ENCODE measurements around the gene GPRC5A.

GPRC5A gene

GRCh38 chr12:12938541-12938940, 47.2 kb downstream of the GPRC5A start:
- TF ChIP-seq RAD21 (IDR thresholded peaks at IDR 0.05; ENCODE audit: low read depth) (no peak), FOXM1 (IDR thresholded peaks at IDR 0.05; ENCODE audit: borderline replicate concordance, low read depth) (no peak), EP300 (IDR thresholded peaks at IDR 0.05; ENCODE audit: borderline replicate concordance) (no peak), TCF12 (IDR thresholded peaks at IDR 0.05; ENCODE audit: low read depth) (no peak), CEBPB (IDR thresholded peaks at IDR 0.05) (no peak), EGR1 (IDR thresholded peaks at IDR 0.05) (no peak), TAF1 (IDR thresholded peaks at IDR 0.05; ENCODE audit: low read depth) (no peak), YY1 (IDR thresholded peaks at IDR 0.05; ENCODE audit: low read depth) (no peak), CREB1 (IDR thresholded peaks at IDR 0.05; ENCODE audit: low read depth) (no peak), NFIC (IDR thresholded peaks at IDR 0.05) (no peak), USF1 (IDR thresholded peaks at IDR 0.05) (no peak), ZBTB7A (IDR thresholded peaks at IDR 0.05; ENCODE audit: low read depth) (no peak)

GRCh38 chr12:12939888-12940287, 48.5 kb downstream of the GPRC5A start:
- TF ChIP-seq TAF1 (IDR thresholded peaks at IDR 0.05; ENCODE audit: low read depth): no peak
- TF ChIP-seq REST (IDR thresholded peaks at IDR 0.05; ENCODE audit: low read depth): no peak
- TF ChIP-seq NFIC (IDR thresholded peaks at IDR 0.05): no peak
- TF ChIP-seq USF1 (IDR thresholded peaks at IDR 0.05): no peak
- no peak for TF ChIP-seq MAX (IDR thresholded peaks at IDR 0.05)
- no peak for TF ChIP-seq YY1 (IDR thresholded peaks at IDR 0.05; ENCODE audit: low read depth)
- no peak for TF ChIP-seq CEBPB (IDR thresholded peaks at IDR 0.05)
- no peak for TF ChIP-seq ZBTB7A (IDR thresholded peaks at IDR 0.05; ENCODE audit: low read depth)
- TF ChIP-seq TCF12 (IDR thresholded peaks at IDR 0.05; ENCODE audit: low read depth): no peak
- no peak for TF ChIP-seq CREB1 (IDR thresholded peaks at IDR 0.05; ENCODE audit: low read depth)
- TF ChIP-seq EP300 (IDR thresholded peaks at IDR 0.05; ENCODE audit: borderline replicate concordance): no peak
- TF ChIP-seq FOXM1 (IDR thresholded peaks at IDR 0.05; ENCODE audit: borderline replicate concordance, low read depth): no peak
- no peak for TF ChIP-seq EGR1 (IDR thresholded peaks at IDR 0.05)
- TF ChIP-seq TEAD4 (IDR thresholded peaks at IDR 0.05): no peak
- TF ChIP-seq RAD21 (IDR thresholded peaks at IDR 0.05; ENCODE audit: low read depth): no peak

- no peak for TF ChIP-seq TCF12 (IDR thresholded peaks at IDR 0.05; ENCODE audit: low read depth)
- TF ChIP-seq YY1 (IDR thresholded peaks at IDR 0.05; ENCODE audit: low read depth): no peak
- TF ChIP-seq TAF1 (IDR thresholded peaks at IDR 0.05; ENCODE audit: low read depth): no peak
- no peak for TF ChIP-seq RAD21 (IDR thresholded peaks at IDR 0.05; ENCODE audit: low read depth)
- no peak for TF ChIP-seq EGR1 (IDR thresholded peaks at IDR 0.05)
- TF ChIP-seq CREB1 (IDR thresholded peaks at IDR 0.05; ENCODE audit: low read depth): no peak
- TF ChIP-seq MAX (IDR thresholded peaks at IDR 0.05): no peak
- no peak for TF ChIP-seq ZBTB7A (IDR thresholded peaks at IDR 0.05; ENCODE audit: low read depth)
- TF ChIP-seq FOXM1 (IDR thresholded peaks at IDR 0.05; ENCODE audit: borderline replicate concordance, low read depth): no peak
- TF ChIP-seq USF1 (IDR thresholded peaks at IDR 0.05): no peak
- TF ChIP-seq EP300 (IDR thresholded peaks at IDR 0.05; ENCODE audit: borderline replicate concordance): no peak
- TF ChIP-seq REST (IDR thresholded peaks at IDR 0.05; ENCODE audit: low read depth): no peak
- TF ChIP-seq CEBPB (IDR thresholded peaks at IDR 0.05): no peak
- TF ChIP-seq TEAD4 (IDR thresholded peaks at IDR 0.05): no peak
These were observed 50.3 kb downstream of the GPRC5A start for GRCh38 chr12:12941450-12942350.

GRCh38 chr12:12943586-12944260, 52.4 kb downstream of the GPRC5A start:
- TF ChIP-seq REST (IDR thresholded peaks at IDR 0.05; ENCODE audit: low read depth): no peak
- no peak for TF ChIP-seq YY1 (IDR thresholded peaks at IDR 0.05; ENCODE audit: low read depth)
- TF ChIP-seq TEAD4 (IDR thresholded peaks at IDR 0.05): no peak
- no peak for TF ChIP-seq MAX (IDR thresholded peaks at IDR 0.05)
- TF ChIP-seq EGR1 (IDR thresholded peaks at IDR 0.05): no peak
- no peak for TF ChIP-seq NFIC (IDR thresholded peaks at IDR 0.05)
- TF ChIP-seq EP300 (IDR thresholded peaks at IDR 0.05; ENCODE audit: borderline replicate concordance): no peak
- no peak for TF ChIP-seq RAD21 (IDR thresholded peaks at IDR 0.05; ENCODE audit: low read depth)
- no peak for TF ChIP-seq TAF1 (IDR thresholded peaks at IDR 0.05; ENCODE audit: low read depth)
- no peak for TF ChIP-seq TCF12 (IDR thresholded peaks at IDR 0.05; ENCODE audit: low read depth)
- TF ChIP-seq FOXM1 (IDR thresholded peaks at IDR 0.05; ENCODE audit: borderline replicate concordance, low read depth): no peak
- no peak for TF ChIP-seq USF1 (IDR thresholded peaks at IDR 0.05)
- TF ChIP-seq CREB1 (IDR thresholded peaks at IDR 0.05; ENCODE audit: low read depth): no peak
- TF ChIP-seq CEBPB (IDR thresholded peaks at IDR 0.05): no peak
- no peak for TF ChIP-seq ZBTB7A (IDR thresholded peaks at IDR 0.05; ENCODE audit: low read depth)

Measured in Ishikawa (cell line).